Measurements from ENCODE around the gene CASTOR1.
"Not testable (repeated sequence)": the region's sequence is repeated elsewhere in the genome, so short reads cannot be mapped to it uniquely, and the experiment has no call there.

Gene CASTOR1

DNA sequence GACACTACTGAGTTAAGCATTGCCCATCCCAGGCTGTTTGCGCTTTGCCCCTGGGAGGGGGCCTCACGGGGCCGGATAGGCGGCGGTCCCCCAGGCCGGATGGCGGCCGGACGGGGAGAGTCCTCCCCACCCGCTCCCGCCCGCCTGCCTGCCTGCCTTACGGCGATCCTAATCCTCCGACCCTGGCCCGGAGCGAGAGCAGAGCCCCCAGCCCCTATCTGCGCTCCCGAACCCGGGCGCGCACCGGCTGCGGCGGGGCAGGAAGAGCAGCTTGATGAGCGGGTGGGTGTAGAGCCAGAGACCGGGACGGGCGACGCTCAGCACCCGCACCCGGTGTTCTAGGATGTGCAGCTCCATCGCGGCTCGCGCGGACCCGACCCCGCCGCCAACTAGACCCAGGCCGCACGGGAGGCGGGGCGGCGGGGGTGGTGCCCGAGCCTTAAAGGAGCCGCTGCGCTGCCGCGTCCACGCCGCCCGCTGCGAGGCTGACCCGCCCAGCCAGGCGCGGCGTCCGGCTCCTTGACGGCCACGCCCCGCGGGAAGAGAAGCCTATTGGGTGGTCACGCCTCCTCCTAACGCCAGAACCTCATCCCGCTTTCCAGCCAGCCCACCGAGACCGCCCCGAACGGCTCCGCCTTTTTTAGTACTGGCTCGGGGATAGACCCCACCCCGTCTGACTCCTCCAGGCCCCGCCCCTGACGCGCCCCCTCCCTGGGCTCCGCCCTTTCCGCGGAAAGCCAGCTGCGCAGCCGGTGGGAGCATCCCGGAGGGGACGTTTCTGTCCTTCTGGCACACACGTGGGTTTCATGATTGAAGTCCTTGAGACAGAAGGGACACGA, at the start of gene CASTOR1:
Gene CASTOR1 (minus strand): TSS at position 365 of the 839 bp plus-strand sequence. CDS start 8 bp downstream, at position 357.
- DNase-seq: peak; percentile 86

DNA sequence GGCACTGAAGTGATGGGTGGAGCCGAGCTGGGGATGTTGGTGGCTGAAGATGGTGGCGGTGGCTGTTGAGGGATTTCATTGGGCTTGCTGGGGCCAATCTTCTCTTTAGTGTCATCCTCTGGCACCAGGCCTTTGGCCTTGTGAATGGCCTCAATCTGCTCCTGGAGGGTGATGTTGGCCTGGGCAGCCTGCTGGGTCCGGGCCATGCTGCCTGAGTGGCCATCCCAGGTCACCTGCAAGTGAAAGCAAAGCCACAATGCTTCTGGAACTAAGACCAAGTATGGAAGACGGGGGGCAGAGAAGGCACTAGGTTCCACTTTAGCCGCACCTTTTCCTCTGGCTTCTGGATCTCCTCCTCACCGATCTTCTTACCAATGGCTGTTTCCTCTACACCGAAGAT, 49.5 kb upstream of the CASTOR1 start:
- no peak for DNase-seq

GRCh38 chr22:30338341-30338740, 49.0 kb upstream of the CASTOR1 start:
- not testable (repeated sequence) for DNase-seq

- DNase-seq: no peak
Observed at GRCh38 chr22:30337461-30337778, 48.1 kb upstream of the CASTOR1 start.

GRCh38 chr22:30336752-30337460, 47.6 kb upstream of the CASTOR1 start:
- no peak for DNase-seq

GRCh38 chr22:30335236-30335635, 45.9 kb upstream of the CASTOR1 start:
- DNase-seq: no peak

DNA sequence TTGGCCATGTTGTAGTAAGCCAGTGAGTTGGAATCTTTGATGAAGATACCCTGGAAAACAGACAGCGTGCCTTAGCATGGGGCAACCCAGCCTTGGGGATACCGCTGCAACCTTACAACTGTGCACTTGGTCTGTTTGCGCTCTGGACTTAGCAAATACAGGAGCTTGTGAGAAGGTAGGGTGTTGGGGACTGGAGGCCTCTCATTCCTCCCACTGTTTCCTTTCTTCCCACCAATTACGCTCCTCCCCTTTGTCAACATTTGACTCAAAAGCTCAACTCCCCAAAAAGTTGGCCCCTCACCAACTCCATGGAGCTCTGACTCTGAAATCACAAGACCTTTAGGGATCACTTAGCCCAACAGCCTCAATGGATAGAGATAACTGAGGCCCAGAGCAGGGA, 45.3 kb upstream of the CASTOR1 start:
- DNase-seq: no peak

DNA sequence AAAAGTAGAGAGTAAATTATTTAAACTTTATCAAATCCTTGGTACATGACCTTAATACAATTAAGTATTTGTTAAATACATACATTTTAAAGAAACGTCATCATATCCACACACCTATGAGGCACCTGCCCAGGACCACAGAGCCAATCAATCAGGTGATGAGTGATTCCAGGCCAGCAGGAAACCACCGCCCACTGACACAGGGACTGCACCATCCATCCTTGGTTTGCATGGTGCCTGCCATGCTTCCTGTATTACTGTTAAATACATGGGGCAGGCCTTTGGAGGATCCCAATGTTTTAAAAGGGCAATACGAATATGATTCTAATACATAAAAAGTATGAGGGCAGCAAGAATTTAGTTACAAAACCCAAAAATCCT, 44.4 kb upstream of the CASTOR1 start:
- DNase-seq: peak; percentile 39

GRCh38 chr22:30332994-30333706, 43.8 kb upstream of the CASTOR1 start:
- DNase-seq: no peak

DNA sequence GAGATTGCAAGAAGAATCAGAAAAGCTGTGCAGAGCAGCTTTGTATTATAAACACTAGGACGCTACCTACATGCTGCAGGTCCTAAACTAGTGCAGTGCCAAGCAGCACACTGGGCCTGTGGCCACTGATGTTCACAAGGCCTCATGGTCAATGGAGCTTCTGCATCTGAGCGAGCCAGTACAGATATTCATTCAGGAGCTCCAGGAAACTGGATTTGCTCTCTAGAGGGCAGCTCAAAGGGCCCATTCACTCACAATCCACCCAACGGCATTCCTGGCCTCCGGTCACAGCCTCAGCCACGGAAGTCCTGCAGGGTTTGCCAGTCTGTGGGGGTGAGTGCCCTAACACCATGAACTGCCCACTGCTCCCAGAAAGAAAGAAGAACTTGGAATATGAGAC, 43.2 kb upstream of the CASTOR1 start:
- no peak for DNase-seq

GRCh38 chr22:30328466-30329049, 39.3 kb upstream of the CASTOR1 start:
- DNase-seq: no peak

DNA sequence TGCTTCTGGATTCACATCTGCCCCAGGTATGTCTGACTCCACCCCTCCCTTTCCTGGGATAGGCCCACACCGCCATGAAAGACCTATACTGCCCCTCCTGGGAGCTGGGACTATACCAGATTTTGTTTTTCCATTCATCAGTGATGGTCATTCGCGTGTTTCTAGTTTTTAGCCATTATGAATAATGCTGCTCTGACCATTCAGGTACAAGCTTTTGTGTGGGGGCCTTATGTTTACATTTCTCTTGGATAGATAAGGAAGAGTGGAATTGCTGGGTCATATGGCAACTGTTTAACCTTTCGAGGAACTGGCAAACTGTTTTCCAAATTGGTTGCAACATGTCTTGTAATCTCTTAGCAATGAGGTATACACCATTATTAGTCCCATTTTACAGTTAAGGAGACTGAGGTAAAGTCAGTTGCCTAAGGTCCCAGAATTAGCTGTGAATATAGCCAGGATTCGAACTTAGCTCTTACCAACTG, 38.6 kb upstream of the CASTOR1 start:
- DNase-seq: no peak

- peak; percentile 93 for DNase-seq
Observed at GRCh38 chr22:30326706-30327362, 37.5 kb upstream of the CASTOR1 start, which contains the start of gene TBC1D10A. TSS of gene TBC1D10A (minus strand) at chr22:30326941. CDS start at chr22:30326881, 60 bp downstream.

DNA sequence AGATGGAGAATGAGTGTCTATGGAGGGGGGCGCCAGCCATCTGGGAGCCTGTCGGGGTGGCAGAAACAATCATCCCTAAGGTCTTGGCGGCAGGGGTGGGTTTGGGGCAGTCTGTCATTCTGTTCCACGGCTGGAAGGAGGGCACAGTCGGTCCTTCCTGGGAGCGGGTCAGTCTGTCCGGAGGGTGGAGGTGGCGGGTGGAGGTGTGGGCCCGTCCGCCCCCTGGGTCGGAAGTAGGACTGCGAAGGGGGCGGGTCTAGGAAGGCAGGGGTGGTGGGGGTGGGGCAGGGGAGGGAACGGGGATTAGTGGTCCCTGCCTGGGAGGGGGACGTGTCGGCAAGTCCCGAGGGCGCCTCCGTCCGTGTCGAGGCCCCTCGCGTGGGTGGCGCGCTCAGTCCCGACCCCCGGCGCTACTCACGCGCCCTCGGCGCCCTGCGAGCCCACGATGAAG, 37.0 kb upstream of the CASTOR1 start:
- no peak for DNase-seq

DNA sequence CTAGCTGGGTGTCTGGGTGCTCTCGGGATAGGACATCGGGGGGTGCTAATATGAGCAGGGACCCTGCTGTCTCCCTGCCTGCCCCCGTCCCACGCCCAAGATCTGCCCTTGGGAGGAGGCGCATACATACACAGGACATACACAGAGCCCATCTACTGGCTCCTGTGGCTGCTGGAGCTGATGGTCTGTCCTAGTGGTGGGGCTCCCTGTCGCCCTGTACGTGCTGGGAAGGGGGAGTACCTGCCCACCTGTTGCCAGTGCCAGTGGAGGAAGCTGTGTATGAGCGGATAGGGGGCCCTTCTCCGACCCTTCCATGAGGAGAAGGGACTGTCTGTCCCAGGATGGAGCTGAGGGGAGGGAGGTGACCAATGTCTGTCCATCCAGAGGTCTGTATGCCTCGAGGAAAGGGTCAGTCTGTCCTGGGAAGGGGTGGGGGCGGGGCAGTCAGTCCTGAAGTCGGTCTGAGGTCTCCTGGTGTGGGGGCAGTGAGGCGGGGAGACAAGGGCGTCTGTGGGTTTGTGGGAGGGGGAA, 36.5 kb upstream of the CASTOR1 start:
- no peak for DNase-seq

GRCh38 chr22:30325065-30325720, 35.9 kb upstream of the CASTOR1 start:
- no peak for DNase-seq

DNA sequence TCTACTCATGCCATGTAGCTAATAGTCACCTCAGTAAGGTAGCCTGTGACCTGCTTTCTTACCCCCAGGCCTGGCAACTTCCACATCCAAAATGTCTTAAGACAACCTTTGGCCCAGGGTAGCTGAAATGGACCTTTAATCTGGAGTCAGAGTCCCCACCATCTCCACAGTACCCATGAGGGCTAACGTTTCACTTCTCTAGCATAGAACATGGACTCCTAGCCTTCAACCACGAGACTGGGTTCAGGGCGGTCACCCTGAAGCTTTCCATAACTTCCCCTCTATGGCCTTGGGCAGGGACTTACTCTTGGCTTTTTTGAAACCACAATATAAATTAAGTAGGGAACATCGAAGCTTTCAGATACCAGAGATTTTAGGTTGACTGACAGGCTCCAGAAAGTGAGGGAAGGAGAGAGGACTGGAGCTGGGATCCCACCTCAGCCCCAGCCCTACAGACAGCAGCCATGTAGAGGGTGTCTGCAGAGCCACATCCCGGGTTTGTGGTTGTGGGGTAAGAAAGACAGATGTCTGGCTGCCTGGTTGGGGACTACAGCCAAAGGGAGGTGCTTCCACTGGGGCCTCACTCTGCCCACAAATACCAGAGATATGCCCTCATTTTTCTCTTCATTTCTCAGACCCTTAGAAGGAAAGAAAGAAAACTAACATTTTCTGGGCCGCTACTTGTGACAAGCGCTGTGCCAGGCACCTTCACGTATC, 34.9 kb upstream of the CASTOR1 start:
- DNase-seq: no peak

GRCh38 chr22:30323246-30323645, 33.9 kb upstream of the CASTOR1 start:
- no peak for DNase-seq

DNA sequence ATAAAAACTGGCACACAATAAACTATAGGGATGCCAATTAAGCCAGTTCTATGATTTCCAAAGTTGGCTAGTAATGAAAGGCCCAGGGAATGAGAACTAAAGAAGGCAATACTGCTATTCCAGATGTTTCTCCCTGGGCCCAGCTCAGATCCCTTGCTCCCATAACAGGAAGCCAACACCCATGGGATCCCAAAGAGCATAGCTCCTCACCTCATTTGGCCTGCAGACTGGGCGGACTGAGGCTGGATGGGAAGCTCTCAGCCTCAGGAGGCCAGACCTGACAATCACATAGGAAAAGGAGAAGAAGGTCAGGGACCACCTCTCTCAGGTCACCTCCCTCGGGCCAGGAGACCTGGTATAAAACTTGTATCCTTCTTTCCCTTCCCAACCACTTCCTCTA, 32.2 kb upstream of the CASTOR1 start:
- DNase-seq: no peak

- no peak for DNase-seq
Observed at GRCh38 chr22:30320021-30320556, 30.8 kb upstream of the CASTOR1 start.
